ENCODE measurements around the gene MICAL2.

GRCh38 chr11:12288931-12289666 is 178.7 kb downstream of the MICAL2 start:
- TF ChIP-seq CTCF (IDR thresholded peaks at IDR 0.05) = peak in 1 of 3 experiments; percentile 1
- TF ChIP-seq POLR2AphosphoS5 (IDR thresholded peaks at IDR 0.05) = no peak
- TF ChIP-seq POLR2A (IDR thresholded peaks at IDR 0.05; ENCODE audit: low read depth) = no peak

Measured in esophagus muscularis mucosa (tissue), 3 donors.